ENCODE data around the gene BRSK2.
"Not testable (repeated sequence)": the region's sequence is repeated elsewhere in the genome, so short reads cannot be mapped to it uniquely, and the experiment has no call there.

BRSK2 gene

DNA sequence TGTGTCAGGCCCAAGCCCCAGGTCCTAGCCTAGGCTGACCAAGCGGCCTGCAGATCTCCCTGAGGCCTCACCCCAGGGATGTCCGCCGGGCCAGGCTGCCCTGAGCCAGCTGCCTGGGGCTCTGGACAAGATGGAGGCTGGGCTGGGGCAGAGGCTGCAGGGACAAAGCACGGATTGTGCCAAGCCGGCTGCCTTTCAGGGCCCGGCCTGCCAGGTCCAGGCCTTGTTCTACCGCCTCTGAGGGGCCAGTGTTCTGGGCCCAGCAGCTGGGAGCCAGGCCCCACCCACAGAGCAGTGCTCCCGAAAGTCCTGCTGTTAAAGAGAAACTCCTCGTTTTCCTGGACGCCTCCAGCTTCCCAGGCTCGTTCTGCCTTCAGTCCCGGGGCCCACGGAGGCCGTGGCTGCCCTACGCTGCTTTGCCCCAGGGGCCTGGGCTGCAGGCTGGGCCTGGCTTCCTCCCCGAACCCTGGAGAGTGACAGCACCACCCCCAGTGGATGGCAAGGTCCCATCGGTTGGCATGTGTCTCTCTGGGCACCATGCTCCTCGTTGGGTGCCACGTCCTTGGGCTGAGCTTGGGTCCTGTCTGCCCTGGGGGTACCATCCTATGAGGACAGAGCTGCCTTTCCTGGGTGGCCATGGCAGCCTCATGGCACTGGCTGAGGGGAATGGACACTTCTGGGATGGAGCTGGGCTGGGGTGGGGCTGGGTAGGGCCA, 7.6 kb downstream of the BRSK2 start:
- no peak for DNase-seq

DNA sequence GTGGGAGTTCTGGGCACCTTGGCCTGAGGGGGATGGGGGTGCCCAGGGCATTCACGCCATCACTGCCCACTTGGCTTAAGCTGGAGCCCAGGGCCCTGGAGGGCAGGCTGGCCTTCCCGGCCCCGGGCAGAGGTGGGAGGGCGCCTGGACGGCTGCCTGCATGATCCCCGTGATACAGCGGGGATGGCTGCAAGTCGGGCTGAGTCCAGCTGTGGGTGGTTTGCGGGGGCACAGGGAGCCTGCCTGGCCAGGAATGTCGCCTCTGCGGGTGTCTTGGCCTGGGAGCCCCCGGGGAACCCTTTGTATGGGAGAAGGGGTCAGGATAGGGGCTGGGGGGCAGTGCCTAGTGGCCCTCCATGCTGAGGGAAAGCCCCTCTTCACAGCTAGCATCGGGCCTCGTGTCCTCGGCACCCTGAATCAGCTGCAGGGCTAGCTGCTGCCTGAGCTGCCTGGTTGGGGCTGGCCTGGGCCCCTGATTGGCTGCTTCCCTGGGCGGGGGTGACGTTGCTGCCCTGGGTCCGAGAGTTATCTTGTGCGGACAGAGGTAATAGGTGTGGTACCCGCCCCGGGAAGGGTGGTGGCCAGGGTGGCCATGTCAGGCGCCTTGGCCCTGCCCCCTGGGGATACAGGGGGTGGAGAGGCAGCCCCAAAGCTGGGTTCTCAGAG, 8.3 kb downstream of the BRSK2 start:
- no peak for DNase-seq

GRCh38 chr11:1398528-1399235, 8.9 kb downstream of the BRSK2 start:
- DNase-seq: no peak

DNA sequence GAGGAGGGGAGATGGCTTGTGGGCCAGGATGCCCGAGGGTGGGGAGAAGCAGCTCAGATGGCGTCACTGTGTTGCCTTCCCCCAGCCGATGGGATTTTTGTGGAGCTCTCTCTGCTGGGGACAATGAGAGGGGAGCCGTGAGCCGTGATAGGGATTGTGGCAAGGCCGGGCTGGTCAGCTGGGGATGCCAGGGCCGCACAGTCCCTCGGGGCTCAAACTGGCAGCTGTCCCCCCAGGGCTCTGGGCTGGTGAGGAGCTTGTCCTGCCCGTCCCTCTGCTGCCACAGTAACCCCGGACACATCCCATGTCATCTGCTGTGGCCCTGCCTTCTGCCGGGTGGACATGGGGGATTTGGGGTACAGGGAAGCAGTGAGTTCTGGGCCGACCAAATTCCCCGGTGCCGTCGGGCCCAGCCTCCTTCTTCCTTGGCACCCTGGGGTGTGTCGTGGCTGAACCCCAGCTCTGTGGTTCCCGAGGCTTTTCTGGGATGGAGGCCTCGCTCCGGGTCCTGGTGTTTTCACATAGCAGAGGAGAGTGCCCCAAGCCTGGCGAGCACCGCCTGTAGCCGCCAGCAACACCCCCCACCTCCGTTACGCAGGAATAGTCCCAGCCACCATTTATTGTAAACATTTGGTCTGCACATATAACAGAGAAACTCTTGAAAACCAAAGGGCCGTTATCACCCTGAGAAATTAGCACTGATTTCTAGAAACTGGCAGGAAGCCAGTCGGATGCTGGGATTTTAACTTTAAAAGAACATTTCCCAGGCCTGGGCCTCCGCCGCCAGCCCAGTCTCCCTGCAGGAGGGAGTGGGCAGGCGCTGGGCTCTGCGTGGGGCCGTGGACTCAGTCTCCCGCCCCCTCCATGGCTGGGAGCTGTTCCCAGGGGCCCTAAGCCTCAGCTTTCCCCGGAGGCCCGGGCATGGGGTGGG, 9.9 kb downstream of the BRSK2 start:
- no peak for DNase-seq

- DNase-seq: no peak
Measured at GRCh38 chr11:1400317-1401170, 10.8 kb downstream of the BRSK2 start.

DNA sequence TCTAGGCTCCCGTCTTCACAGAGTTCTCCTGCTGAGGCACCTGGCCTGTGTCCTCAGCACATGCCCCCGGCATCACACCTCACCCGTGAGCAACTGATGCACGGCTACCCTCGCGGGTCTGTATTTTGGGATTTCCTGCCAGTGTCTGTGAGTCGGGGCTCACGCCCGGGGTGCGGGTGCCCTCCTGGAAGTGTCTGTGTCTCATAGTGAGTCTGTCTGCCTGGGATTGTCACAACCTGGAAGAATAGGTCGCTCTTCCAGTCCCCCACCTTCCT, 11.4 kb downstream of the BRSK2 start:
- no peak for DNase-seq

GRCh38 chr11:1401656-1402221, 12.0 kb downstream of the BRSK2 start:
- peak; percentile 51 for DNase-seq

DNA sequence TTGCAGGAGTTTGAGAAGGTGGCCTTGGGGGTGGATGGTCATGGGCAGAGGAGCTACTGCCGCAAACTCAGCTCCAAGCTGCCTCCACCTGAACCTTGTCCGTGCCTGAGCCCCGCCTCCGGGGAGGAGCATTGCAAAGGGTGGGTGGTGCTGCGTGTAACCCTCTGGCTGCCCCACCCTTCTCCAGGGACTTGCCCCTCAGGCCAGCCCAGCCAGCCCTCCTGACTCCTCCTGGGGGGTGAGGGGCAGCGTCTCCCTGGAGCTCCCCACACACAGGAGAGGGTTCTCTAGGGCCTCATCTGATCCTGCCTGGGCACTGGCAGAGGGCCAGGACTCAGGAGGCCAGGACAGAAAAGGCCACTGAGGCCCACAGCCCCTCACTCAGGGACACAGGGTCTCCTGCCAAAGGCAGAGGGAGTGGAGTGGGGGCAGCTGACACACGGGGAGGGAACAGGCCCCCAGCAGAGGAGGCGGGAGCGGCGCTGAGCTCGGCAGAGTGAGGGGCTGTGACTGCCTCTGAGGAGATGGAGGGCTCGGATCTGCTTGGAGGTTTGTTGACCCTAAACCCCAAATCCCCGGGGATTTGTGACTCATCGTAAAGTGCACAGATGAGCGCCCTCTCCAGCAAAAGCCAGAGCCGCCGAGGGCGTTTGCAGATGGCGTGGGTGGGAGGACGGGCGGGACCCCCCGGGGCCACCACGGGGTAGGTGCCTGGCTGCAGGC, 12.8 kb downstream of the BRSK2 start:
- DNase-seq: no peak

DNA sequence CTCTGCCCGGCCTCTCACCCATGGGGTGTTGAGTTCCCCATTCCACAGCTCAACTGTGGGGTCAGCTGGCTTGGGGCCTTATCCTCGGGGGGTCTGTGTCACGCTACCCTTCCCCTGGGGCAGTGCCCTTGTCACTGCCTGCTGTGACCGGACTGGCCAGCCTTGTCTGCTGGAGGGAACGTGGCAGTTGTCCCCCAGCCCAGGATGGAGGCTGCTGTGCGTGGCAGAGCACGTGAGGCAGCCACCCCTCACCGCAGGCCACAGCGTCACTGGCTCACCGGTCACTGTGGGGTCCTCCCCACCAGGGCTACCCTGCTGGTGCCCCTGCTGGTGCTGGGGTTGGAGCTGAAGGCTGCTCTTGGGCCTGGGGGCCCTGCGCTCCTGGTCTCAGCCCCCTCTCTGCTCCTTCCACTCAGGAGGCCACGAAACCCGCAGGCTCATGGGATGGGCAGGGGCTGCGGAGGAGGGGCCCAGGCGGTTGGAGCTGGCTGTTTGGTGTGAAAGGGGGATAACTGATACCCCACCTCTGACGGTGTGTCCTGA, 13.4 kb downstream of the BRSK2 start:
- no peak for DNase-seq

DNA sequence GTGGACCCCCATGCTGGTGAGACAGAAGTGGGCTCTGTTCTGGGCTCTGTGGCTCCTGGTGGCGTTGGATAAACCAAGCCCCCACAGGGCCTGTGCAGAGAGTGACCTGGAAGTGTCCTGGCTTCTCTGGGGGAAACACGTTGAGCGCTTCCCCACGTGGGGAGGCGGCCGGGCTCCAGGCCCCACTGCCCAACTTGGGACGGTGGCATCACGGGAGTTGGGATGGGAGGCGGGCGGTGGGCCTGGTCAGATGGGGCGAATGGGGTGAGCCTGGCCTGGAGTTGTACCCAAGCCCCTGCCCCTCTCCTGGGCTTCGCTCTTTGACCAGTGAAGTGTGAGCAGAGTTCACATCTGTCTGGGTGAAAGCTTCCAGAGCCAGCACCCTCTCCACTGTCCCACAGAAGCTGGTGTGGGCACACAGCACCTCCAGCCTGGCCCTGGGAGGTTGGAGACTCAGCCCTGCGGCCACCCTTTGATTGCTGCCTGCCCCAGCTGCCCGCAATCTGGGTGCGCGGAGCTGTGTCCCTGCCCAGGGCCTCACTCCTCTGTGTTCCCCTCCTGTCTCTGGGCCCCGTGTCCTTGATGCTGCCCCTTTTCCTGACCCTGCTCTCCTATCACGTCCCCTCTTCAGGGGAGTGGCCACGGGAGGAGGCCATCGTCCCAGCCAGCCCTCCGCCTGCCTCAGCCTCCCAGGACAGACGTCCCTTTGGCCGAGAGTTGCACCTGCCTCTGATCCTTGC, 14.2 kb downstream of the BRSK2 start:
- DNase-seq: no peak

DNA sequence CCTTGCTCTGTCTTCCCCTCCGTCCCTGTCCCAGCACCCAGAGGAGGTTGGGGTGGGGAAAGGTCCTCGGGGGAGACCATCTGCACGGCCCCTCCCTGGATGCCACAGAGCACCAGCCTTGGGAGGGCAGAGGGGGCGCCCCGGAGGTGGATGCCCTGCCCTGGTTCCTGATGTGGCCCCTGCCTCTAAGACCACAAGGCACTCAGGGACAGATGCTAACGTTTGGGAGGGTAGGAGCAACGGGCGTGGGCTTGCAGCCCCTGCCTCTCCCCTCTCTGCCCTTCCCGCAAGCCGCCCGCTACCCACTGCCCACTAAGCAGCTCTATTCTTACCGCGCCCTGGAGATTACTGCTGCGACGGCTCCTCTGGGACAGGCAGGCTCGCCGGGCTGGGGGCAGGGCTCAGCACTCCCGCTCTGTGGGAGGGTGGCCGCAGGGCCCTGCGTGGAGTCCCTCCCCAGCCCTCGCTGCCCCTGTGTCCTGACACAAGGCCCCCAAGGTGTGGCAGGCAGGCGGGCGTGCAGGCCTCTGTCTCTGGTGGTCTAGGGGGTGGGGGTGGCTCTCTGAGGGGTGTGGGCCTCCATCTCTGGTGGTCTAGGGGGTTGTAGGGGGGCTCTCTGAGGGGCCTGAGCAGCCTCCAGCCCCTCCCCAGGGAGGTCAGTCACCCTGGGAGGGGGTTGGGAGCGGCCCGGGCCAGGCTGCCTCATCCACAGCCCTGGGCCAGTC, 14.9 kb downstream of the BRSK2 start:
- DNase-seq: no peak

GRCh38 chr11:1405186-1406020, 15.7 kb downstream of the BRSK2 start:
- DNase-seq: no peak

GRCh38 chr11:1406571-1407485, 17.1 kb downstream of the BRSK2 start:
- no peak for DNase-seq

- DNase-seq: no peak
Measured at GRCh38 chr11:1407668-1408067, 17.9 kb downstream of the BRSK2 start.

GRCh38 chr11:1408346-1408745, 18.6 kb downstream of the BRSK2 start:
- no peak for DNase-seq

- no peak for DNase-seq
Measured at GRCh38 chr11:1409108-1409851, 19.5 kb downstream of the BRSK2 start.

- not testable (repeated sequence) for DNase-seq
Measured at GRCh38 chr11:1409852-1410125, 20.1 kb downstream of the BRSK2 start.
